Measurements from ENCODE around the gene RANBP1. TPM values are rescaled to one million over a fixed set of nuclear protein-coding genes. Genes with fewer than 3 reads are reported as not detected.

Gene RANBP1
- polyA plus RNA-seq, 4 donors: 135 to 205 (median 183) TPM

- DNase-seq (ENCODE audit: low read depth in 4 of 4, low spot score in 3 of 4): no peak
Measured at GRCh38 chr22:20106849-20107237, 9.1 kb upstream of the RANBP1 start.

GRCh38 chr22:20107471-20107901 lies 8.4 kb upstream of the RANBP1 start:
- DNase-seq (ENCODE audit: low read depth in 4 of 4, low spot score in 3 of 4): no peak

- DNase-seq (ENCODE audit: low read depth in 4 of 4, low spot score in 3 of 4): no peak
Measured at GRCh38 chr22:20107951-20108756, 7.8 kb upstream of the RANBP1 start.

- no peak for DNase-seq (ENCODE audit: low read depth in 4 of 4, low spot score in 3 of 4)
Measured at GRCh38 chr22:20108757-20109230, 7.1 kb upstream of the RANBP1 start.

GRCh38 chr22:20109411-20110358 lies 6.2 kb upstream of the RANBP1 start:
- no peak for DNase-seq (ENCODE audit: low read depth in 4 of 4, low spot score in 3 of 4)

- DNase-seq (ENCODE audit: low read depth in 4 of 4, low spot score in 3 of 4): no peak
Measured at GRCh38 chr22:20110359-20110985, 5.4 kb upstream of the RANBP1 start.

- DNase-seq (ENCODE audit: low read depth in 4 of 4, low spot score in 3 of 4): no peak
Measured at GRCh38 chr22:20111045-20111688, 4.7 kb upstream of the RANBP1 start.

GRCh38 chr22:20111689-20112622 lies 3.9 kb upstream of the RANBP1 start:
- DNase-seq (ENCODE audit: low read depth in 4 of 4, low spot score in 3 of 4): no peak

- no peak for DNase-seq (ENCODE audit: low read depth in 4 of 4, low spot score in 3 of 4)
Measured at GRCh38 chr22:20112623-20113511, 3.0 kb upstream of the RANBP1 start.

- no peak for DNase-seq (ENCODE audit: low read depth in 4 of 4, low spot score in 3 of 4)
Measured at GRCh38 chr22:20113551-20114310, 2.2 kb upstream of the RANBP1 start.

GRCh38 chr22:20114506-20115475 lies 1.1 kb upstream of the RANBP1 start:
- DNase-seq (ENCODE audit: low read depth in 4 of 4, low spot score in 3 of 4): no peak

- DNase-seq (ENCODE audit: low read depth in 4 of 4, low spot score in 3 of 4): no peak
Measured at GRCh38 chr22:20116376-20116950, 559 bp downstream of the RANBP1 start.

- DNase-seq (ENCODE audit: low read depth in 4 of 4, low spot score in 3 of 4): peak; percentile 91 to 97 (median 97)
Measured at GRCh38 chr22:20116951-20117632, 1.2 kb downstream of the RANBP1 start, which contains the start of gene TRMT2A. Gene TRMT2A, minus strand, starts transcription at chr22:20117226. Its CDS starts 320 bp downstream, at chr22:20116906.

GRCh38 chr22:20117633-20118299 lies 1.9 kb downstream of the RANBP1 start:
- DNase-seq (ENCODE audit: low read depth in 4 of 4, low spot score in 3 of 4): no peak
